Measurements from ENCODE around the gene MUC2. TPM values are rescaled to one million over a fixed set of nuclear protein-coding genes. Genes with fewer than 3 reads are reported as not detected.

The MUC2 gene
- total RNA-seq, result not detected

DNA sequence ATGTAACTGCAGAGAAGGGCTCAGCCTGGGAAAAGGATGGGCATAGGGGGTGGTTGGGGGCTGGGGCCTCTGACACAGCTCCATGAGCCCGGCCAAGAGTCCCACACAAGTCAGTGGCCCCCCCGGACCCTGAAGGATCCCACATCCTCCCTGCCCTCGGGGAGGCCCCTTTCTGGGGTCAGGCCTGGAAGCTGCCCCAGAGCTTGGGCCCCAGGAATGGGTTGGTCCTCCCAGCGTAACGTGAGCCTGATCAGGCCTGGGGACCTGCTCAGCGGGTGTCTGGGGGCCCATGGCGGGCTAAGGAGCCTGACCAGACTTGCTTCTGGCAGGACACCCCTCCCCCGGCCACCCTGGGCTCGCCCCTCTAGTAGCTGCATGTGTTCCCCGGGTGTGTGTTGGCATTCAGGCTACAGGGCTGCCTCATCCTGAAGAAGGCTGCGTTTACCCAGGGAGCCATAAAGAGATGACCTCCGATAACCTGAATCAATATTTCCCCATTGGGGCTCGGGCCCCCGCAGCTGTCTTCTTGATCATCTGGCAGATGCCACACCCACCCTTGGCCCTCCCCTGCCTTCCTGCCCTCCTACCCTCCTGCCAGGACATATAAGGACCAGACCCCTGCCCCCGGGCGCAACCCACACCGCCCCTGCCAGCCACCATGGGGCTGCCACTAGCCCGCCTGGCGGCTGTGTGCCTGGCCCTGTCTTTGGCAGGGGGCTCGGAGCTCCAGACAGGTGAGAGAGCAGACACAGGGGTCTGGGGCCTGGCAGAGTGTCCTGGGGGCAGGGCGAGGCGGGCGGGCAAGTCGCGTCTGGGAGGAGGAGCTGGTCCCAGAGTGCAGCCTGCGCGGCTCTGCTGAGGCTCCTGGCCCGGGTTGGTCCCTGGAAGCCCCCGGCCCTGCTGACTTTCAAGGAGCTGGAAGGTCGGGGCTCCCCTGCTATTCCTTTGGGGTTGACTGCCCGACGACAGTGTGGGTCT is at the start of gene MUC2:
TSS of gene MUC2 (plus strand) at position 631 of the 978 bp plus-strand sequence.
- no peak for DNase-seq

- no peak for DNase-seq
Observed at GRCh38 chr11:1025410-1026162, 49.1 kb upstream of the MUC2 start.

GRCh38 chr11:1026163-1026450 is 48.6 kb upstream of the MUC2 start:
- no peak for DNase-seq

DNA sequence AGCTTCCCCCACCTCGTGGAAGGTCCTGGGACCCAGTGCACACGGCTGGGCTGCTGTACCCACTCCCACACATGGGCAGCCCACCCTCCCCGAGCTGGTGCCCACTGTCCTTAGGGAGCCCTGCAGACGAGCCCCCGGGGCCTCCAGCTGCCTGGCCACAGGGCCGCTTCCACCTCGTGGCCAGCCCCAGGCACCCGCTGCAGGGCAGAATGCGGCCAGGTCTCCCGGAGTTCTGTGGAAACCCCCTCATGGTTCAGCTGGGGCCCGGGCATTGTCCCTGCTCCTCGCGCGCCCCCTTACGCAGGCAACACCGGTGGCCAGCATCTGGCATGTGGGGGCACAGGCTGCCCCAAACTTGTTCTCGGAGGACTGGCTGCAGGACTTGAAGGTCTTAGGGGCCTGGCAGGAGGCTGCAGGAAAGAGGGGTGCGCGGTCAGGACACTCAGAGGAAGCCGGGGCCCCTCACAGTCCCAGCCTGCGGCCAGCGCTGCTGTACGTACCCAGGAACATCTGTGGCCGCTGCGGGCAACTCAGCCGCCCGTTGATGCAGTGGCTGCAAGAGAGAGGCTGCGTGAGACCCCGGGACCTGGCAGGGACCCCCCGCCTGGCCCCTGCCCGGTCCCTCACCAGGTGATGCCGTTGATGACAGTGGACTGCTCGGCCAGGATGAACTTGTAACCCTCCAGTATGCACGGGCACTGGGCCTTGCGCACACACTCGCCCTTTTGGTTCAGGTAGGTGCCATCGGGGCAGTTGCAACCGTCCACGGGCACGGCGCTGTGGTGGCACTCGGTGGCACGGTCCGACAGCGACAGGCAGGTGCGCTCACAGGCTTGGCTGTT is 47.8 kb upstream of the MUC2 start:
- no peak for DNase-seq

DNA sequence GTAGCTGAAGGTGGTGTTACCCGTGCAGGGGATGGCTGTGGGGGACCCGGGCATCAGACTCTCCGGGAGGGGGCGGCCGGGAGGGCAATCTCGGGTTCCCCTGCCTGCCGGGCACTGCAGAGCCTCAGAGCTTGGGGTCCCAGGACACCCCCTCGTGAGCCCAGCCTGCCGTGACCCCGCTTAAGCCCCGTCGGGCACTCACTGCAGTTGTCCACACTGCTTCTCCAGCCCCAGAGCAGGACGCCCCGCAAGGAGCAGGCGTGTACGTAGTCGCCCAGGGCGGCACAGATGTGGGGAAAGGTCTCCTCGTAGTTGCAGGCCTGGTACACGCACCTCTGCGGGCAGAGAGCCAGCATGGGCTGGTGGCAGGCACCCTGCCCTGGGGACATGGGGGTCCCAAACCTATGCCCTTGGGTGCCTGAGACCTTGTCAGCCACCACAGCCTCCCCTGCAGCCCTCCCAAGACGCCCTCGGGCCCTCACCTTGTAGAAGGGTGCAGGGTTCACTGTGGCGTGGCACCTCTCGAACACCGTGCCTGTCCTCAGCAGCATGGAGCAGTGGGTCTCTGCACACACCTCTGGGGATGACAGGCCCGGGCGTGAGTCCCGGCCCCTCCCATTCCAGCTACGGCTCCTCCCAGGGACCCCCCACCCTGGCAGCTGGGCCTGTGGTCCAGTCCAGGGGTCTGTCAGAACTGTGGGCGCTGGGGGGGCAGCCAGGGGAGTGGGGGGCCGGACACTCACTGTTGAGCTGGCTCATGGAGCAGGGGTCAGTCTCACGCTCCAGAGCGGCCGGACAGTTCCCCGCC is 47.0 kb upstream of the MUC2 start:
- DNase-seq, result no peak

DNA sequence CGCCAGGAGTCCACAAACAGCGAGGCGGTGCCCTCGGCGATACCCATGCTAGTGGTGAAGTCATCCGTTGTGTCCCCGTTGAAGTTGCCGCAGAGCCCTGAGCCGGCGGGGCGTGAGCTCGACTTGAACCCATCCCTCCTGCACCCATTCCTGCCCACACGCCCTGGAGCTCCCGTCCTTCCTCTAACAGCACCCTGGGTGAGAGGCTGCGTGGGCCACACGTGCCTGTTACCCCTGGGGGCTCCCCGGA is 46.5 kb upstream of the MUC2 start:
- DNase-seq, result no peak

GRCh38 chr11:1028616-1029015 is 46.1 kb upstream of the MUC2 start:
- DNase-seq, result no peak

DNA sequence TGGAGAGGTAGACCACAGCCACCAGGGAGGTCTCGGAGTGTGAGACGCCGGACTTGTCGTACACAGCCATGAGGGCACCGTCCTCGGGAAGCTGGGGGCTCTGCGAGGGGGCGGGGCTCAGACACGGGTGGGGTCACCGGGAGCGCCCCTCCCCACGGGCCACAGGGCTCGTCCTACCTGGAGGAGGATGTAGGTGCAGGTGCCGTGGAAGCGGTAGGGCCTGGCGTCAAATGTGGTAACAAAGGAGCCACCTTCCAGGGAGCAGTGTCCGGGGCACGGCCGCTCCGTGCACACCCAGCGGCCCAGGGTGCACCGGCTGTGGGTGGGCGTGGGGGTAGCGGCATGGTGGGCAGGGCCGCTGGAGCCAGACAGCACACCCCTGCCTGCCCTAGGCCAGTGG is 45.6 kb upstream of the MUC2 start:
- no peak for DNase-seq

GRCh38 chr11:1029654-1030053 is 45.0 kb upstream of the MUC2 start:
- DNase-seq, result no peak

GRCh38 chr11:1030086-1030485 is 44.6 kb upstream of the MUC2 start:
- no peak for DNase-seq

GRCh38 chr11:1030556-1030955 is 44.1 kb upstream of the MUC2 start:
- DNase-seq, result no peak

GRCh38 chr11:1031121-1031899 is 43.4 kb upstream of the MUC2 start:
- no peak for DNase-seq

DNA sequence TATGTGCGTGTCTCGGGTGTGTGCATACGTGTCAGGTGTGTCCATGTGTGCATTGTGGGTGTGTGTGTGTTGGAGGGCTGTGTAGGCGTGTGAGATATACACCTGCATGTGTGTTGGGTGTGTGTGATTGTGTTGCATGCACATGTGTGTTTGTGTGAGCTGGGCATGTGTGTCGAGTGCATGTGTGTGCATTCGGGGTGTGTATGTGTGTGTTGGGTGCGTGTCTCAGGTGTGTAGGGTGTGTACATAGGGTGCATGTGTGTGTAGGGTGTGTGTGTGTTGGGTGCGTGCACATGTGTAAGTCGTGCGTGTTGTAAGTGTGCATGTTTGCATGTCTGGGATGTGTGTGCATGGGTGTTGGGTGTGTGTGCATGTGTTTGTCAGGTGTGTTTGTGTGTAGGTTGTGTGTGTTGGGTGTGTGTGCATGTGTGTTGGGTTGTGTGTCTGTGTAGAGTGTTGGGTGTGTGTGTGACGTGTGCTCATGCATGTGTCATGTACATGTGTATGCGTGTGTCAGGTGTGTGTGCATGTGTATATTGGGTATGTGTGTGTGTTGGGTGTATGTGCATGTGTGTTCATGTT is 42.3 kb upstream of the MUC2 start:
- DNase-seq, result no peak

DNA sequence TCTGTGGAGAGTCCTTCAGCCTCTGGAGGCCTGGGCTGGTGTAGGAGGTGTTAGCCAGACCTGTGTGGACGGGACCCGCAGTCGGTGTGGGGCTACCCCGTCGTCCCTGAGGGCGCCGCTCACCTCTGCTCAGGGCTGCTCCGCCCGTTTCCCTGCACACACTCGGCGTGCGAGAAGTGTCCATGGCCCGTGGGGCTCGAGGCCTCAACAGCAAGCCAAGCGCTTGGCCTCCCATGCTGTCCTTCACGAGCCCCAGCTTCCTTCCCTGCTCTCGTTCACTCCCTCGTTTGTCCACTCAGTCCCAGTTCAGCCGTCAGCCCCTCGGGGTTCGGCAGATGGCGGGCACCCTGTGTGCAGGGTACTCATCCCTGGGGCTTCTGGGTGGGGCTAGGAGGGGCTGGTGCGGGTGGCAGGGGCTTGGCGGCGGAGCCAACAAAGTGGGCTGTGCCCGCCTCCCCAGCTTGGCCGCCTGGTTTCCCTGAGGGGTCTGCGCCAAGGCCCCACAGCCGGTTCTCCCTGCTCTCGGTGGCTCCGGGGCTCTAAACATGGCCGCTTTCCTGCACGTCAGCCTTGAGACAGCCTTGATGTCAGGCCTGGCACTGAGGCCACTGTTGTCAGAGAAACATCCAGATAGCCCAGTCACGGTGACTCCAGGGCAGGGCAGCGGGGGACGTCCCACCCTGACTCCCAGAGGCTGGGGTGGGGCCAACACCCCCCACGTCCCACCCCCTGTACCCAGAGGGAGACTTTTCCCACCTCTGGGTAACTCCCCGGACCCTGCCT is 41.5 kb upstream of the MUC2 start:
- no peak for DNase-seq

GRCh38 chr11:1034001-1034400 is 40.7 kb upstream of the MUC2 start:
- no peak for DNase-seq

GRCh38 chr11:1034456-1035295 is 40.0 kb upstream of the MUC2 start:
- no peak for DNase-seq

DNA sequence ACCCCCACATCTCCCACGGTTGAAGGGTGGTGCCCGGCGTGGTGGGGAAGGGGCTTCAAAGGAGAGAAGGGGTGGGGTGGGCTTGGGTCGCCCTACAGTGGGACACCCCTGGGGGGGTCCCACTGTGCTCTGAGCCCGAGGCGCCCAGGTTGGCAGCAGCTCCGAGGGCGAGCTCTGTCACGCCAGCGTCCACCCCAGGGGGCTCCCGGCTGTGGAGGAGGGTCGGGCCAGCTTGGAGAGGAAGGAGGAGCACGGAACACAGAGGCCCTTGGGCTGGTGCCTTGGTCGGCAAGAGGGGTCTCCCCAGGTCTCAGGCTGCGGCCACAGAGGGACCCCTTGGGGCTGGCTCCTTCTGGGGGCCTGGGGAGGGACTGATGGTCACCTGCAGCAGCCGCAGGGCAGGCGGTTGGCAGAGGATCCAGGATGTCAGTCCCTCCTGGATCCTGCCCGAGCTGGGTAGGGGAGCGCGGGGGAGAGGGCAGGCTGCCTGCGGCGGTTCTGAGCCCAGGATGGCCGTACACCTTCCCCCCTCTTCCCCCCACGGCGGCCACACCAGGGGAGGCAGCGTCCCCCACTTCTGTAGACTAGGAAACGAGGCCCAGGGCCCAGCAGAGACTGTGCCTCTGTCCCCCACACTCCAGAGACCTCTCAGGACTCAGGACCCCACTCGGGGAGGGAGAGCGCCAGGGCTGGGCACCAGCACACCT is 38.9 kb upstream of the MUC2 start:
- no peak for DNase-seq

DNA sequence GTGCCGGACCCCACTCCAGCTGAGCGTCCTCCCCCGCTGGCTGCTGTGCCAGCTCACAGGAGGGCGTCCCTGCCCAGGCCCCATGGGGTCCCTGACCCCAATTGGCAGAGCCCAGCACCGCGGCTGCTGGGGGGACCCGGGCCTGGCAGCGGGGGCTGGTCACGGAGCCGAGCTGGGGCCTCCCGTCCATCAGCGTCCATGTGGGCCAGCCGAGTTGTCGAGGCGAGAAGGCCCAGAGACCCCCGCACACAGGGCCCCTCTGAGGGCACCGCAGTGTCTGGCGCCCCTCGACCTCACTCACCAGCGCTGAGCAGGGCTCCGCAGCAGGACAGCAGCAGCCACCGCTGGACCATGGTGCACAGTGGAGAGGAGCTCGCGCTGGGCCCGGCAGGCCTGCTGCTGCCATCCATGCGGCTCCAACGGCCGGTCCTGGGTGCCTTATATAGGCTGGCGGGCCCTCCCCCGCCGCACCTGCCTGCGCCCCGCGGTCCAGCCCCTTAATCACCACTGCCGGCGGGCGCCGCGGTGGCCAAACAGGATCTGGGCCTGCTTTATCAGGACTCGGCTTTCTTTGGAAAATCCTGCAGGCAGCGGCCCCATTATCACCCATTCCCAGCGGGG is 38.3 kb upstream of the MUC2 start, which contains the start of gene MUC6:
TSS of gene MUC6 (minus strand) at position 416 of the 621 bp plus-strand sequence. CDS start at position 353, 63 bp downstream.
- no peak for DNase-seq

All from occipital lobe (tissue), 2 donors.